ENCODE data around the gene SLX9.
A peak's percentile ranks its signal among the peaks of the same experiment; 100 is the strongest.

Gene SLX9

DNA sequence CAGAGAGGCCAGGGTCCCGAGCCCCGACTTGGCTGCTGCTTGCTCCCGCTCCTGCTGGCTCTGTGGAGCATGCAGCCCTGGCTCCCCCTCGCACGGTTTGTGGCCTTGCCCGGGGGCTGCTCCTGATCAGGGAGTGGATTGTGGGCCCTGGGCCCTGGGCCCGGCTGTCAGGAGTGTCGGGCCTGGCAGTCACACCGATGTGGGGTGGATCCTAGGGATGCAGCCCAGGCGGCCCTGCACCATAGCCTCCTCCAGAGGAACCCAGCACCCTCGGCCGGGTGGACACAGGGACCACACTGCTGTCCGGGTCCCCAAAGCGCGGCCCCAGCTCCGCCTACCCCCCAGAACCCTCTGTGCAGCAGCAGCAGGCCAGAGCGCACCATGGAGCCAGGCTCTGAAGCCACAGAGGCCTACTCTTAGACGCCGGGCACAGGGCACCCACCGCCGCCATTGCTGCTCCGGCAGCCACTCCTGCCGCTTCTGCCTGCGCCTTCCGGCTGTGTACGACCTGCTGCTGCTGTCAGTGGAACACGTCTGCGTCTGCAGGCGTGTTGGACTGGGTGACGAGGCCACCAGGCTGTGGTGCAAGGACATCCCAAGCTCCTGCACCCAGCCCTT is 9.4 kb downstream of the SLX9 start:
- DNase-seq = no peak

- DNase-seq = peak; percentile 76
Observed at GRCh38 chr21:44949779-44950198, 10.0 kb downstream of the SLX9 start.

DNA sequence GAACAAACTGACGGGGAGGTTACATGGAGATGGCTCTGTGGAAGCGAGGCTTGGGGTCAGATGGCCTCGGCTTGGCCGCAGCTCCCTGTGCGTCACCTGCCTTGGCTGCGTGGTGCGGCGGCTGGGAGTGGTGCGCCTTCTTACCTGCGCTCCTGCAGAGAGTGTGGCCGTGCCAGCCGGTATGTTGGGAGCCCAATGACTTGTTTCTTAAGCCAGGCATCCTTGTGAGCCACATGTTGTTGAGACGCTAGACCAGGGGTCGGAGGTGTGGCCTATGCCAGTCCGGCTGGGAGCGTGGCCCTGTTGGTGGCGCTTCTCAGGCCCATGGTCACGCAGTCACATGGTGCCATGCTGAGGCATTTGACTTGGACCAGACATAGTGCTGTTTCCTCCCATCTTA is 10.5 kb downstream of the SLX9 start:
- no peak for DNase-seq

DNA sequence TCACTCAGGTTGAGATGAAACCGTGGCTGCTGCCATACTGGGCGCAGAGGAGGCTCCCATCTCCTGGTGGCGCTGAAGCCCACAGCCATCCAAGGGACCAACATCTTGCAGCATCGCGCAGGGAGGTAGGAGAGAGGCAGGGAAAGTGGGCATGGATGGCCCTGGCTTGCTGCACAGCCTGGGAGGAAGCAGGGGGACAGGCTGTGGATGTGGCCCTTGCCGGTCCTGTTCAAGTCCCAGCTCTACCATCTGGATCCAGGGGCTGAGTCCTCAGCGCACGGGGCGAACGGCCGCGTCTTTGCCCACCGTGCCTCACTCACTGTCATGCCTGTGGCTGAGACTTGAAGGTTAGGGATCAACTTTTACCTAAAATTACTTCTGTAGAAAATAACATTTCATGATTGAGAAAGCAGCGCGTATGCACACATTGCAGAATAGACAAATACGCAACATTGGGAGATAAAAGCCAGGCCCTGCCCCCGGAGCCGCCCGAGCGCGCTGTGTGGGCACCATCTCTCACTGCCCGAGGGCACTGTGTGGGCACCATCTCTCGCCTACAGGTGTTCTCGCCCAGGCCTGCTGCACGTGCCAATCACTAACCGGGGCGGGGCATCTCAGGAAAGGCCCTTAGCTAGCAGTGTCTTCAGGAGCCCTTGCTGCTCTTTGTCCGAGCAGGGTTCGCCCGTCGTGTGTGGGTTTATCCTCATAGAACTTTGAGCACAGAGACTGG is 11.5 kb downstream of the SLX9 start:
- no peak for DNase-seq

DNA sequence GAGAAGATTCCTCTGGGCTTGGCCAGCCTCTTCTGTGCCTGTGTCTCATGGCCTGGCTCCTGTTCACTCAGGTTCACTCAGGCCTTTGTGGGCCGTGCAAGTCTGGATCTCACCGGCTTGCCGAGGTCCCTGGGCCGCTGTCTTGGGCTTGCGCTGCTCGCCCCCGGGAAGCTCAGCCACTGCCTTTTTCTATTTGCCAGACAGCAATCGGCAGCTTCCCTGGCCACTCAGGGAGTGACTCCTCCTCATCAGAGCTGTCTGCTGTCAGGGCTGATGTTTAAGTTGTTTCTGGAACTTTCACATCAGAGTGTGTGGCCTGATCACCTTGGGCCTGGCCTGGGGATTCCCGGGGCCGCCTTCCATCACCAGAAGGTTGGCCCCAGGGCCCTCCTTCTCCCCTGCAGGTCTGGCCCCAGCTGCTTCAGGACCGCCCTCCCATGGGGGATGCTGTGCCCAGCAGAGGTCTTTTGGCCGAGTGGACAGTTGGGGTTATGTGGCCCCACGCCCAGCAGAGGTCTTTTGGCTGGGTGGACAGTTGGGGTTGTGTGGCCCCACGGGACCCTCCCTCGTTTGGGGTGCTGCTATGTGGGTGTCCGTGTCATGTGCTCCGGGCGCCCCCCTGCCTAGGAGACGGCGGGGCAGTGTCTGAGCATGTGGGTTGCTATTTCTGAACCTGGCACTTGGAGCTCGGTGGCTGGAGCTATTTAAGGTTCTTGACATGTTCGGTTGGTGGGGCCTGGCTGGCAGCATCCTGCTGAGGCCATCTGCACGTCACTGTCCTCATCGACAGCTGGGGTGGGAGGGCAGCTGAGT is 12.5 kb downstream of the SLX9 start:
- no peak for DNase-seq

DNA sequence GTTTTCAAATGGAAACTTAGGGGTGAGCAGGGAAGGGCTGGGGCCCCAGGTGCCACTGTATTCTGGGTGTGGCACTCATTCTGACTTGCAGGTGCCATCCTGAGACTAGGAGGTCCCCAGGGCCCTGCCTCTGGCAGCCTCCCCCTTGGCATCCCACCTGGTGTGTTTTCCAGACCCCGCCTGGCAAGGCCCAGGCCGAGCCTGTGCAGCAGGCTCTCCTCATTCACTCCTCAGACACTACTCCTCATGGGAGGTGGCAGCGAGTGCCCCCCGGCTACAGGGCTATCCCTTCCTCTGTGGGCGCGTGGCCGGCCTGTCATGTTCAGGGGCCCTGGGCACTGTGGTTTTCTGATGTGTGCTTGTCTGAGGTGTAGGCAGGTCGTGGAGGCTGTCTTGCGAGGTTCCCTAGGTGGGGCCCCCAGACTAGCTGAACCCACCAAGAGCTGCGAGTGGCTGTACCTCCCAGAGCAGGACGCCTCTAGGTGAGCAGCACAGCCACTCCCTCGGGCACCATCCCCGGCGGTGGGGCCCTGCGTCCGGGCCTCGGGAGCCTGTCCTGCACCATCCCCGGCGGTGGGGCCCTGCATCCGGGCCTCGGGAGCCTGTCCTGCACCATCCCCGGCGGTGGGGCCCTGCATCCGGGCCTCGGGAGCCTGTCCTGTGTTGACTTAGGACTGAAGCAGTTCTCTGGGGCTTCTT is 13.2 kb downstream of the SLX9 start:
- DNase-seq = no peak

GRCh38 chr21:44953628-44954021 is 13.8 kb downstream of the SLX9 start:
- DNase-seq = no peak

- no peak for DNase-seq
Observed at GRCh38 chr21:44954281-44954771, 14.5 kb downstream of the SLX9 start.

- no peak for DNase-seq
Observed at GRCh38 chr21:44955141-44955797, 15.4 kb downstream of the SLX9 start.

GRCh38 chr21:44955798-44956175 is 16.0 kb downstream of the SLX9 start:
- DNase-seq = no peak

- DNase-seq = no peak
Observed at GRCh38 chr21:44956356-44957046, 16.7 kb downstream of the SLX9 start.

DNA sequence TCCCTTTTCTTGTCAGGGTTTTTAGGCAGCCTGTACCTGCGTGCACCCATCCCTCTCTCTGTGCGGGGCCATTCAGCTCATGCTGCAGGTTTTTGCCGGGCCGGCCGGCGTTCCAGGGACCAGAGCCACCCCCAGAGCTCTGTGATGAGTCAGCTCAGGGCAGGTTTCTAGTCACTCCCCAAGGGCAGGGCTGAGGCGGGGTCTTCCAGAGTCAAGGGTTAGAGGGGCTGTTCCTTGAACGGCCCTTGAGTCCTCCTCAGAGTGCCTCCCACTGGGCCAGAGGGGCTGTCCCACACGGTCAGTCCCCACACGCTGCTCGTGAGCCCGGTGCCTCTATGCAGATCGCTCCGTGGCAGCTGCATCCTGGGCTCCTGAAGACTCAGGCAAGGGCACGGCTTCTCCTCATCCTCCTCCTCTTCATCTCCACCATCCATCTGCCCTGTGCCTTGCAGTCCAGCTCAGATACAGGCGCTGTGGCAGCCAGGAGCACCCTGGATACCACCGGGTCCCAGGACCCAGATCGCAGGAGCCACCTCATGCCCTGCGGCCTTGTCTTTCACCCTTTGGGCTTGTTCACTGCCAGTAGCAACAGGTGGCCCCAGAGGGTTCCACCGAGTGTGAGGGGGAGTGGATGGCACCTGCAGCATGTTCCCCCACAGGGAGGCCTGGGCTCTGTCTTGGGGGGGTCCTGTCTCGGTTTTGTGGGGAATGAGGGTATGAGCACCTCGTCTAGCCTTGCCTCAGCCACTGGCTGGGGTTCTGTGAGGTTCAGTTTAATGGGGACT is 17.4 kb downstream of the SLX9 start:
- DNase-seq = no peak

DNA sequence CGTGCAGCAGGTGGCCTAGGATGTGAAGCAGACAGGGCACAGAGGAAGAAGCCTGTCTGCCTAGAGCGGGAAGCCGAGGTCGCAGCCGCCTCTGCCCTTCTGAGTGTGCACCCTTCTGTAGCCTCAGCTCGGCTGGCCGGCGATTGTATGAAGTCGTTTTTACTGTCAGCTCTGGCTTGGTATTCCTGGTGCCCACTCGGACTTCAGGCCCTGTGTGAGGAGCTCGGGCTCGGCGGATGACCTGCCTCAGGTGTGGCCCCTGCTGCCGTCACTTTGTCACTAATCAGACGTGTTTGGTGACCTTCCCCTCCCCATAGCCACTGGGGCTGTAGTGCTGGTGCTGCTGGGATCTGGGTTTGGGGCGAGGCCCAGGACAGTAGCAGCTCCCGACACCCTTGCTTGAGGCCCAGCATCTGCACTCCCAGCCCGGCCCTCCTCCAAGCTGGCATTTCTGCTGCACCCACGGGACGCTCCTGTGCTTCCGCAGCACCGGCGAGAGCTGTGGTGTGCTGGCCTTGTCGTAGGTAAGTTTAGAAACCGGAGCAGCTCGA is 18.1 kb downstream of the SLX9 start:
- no peak for DNase-seq

GRCh38 chr21:44958471-44959191 is 18.8 kb downstream of the SLX9 start:
- no peak for DNase-seq

DNA sequence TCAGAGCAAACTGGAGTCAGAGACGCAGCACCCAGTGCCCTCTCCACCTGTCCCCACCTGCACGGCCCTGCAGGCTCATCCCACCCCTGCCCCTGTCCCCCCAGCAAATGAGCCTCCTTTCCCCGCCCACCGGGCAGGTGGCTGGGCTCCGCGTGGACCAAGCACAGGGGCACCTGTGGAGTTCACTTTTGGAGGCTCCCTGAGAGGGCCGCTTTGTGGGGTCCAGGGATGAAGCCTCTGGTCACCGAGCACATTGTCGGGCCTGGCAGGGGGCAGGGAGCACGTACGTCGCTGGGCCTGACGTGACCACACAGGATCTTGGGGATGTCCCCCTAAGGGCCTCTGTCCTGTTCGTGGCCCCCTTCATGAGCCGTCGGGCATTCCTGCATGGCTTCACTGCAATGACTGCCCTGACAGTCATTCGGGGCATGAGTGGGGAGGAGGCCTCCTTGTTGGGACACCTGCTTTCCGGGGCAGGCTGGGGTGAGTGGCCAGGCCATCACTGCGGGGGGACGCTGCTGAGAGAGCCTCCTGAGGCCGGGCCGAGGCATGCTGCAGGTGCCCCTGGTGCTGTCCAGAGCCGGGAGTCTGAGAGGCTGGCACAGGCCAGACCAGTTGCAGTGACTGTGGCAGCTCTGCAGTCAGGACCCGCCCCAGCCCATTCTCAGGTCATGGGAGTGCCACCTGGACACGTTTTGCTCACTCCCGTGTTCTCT is 19.7 kb downstream of the SLX9 start:
- no peak for DNase-seq

DNA sequence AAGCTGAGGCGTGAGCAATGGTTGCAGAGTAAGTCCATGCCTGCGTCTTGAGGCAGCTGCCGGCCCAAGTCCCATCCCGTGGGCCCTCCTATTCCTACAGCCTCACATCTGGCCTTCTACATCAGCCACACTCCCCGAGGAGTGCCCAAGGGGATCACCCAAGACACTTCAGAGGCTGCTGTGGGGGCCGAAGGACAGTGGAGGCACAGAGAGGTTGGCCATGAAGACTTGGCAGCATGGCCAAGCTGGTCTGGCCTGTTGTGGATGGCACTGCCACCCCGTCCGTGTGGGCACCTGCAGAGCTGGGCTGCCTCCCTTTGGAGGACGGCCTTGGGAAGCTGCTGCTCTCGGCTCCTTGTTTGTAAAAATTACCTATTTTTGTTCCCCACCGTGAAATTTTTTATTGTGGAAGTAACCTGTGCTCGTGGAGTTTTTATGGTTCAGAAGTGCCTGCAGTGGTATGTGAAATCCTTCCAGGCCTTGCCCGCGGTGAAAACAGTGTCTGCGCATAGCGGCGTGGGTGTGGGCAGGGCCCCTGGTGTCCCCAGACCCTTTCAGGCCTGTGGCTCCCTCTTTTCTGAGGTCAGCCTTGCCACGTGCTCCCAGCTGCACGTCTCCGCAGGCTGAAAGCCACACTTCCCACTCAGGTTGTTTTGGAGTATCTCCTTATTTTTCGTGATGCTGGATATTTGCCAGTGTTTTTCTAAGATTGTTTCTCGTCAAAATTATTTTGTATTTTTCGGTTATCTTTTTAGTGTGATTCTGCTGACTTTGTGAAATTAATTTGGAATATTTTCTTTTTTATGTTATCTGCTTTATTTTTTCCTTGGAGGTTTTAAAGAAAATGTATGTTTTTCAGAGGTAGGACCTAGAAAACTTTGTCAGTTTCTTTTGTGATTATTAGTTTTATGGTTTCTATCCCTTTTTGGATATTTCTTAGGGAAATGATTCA is 20.6 kb downstream of the SLX9 start:
- no peak for DNase-seq

- DNase-seq = no peak
Observed at GRCh38 chr21:44962403-44962966, 22.7 kb downstream of the SLX9 start.

DNA sequence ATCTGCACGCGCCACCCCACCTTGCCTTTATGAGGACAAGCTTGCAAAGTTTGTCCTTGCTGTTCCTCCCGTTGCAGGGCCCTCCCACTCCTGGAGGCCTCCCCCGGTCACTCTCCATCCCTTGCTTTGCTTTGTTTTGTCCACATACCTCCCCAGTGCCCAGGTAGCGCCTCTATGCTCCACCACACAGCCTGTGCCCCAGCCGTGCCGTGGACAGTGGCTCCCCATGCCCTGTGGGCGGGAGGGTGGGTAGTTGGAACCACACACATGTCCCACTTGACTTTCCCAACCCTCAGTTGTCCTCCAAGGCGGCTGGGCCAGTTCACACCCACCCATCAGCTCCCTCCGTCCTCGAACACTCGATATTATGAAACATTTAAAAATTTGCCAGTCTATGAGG is 24.6 kb downstream of the SLX9 start:
- no peak for DNase-seq
